ENCODE measurements around the gene CEP170.

- TF ChIP-seq SMC3 (conservative IDR thresholded peaks at IDR 0.05; ENCODE audit: poor library complexity) (no peak), POLR2AphosphoS5 (IDR thresholded peaks at IDR 0.05) (no peak), EZH2 (IDR thresholded peaks at IDR 0.05; ENCODE audit: borderline replicate concordance, insufficient read depth, low read length, poor library complexity, severe bottlenecking) (no peak), EP300 (conservative IDR thresholded peaks at IDR 0.05; ENCODE audit: poor library complexity, severe bottlenecking) (no peak), CTCF (IDR thresholded peaks at IDR 0.05; ENCODE audit: poor library complexity, severe bottlenecking) (no peak)
Observed at GRCh38 chr1:243266231-243266630, 11.2 kb upstream of the CEP170 start.
